Mesenchymal stem cell (in vitro differentiated cells and primary cell): ENCODE data around the gene RASAL2.
A peak's percentile ranks its signal among the peaks of the same experiment; 100 is the strongest.

ENCODE experiments used
- DNase-seq: peaks from one replicate; pipeline ENCODE4 v3.0.0-alpha.2; 2013
- H2AFZ ChIP-seq: one replicate; pipeline ENCODE4 v1.6.1; 2013; ENCODE audit warnings: low read depth, mild to moderate bottlenecking, control low read depth, inconsistent platforms, low read length, moderate library complexity
- H2AK5ac ChIP-seq: 2 replicates; pipeline ENCODE4 v1.6.1; 2013; ENCODE audit warnings: low read length, moderate library complexity, mild to moderate bottlenecking, inconsistent platforms; ENCODE audit not compliant: severe bottlenecking
- H2BK120ac ChIP-seq: one replicate; pipeline ENCODE4 v1.6.1; 2013; ENCODE audit warnings: low read depth, mild to moderate bottlenecking, inconsistent platforms, low read length, moderate library complexity
- H2BK12ac ChIP-seq, 2 experiments: one replicate each; pipeline ENCODE4 v1.6.1; 2013; ENCODE audit warnings: inconsistent platforms in 2 of 2, low read length in 2 of 2, mild to moderate bottlenecking in 2 of 2, moderate library complexity in 2 of 2, control low read depth in 1 of 2
- H2BK15ac ChIP-seq: one replicate; pipeline ENCODE4 v1.6.1; 2013; ENCODE audit warnings: mild to moderate bottlenecking, low read depth, inconsistent platforms; ENCODE audit not compliant: poor library complexity, severe bottlenecking
- H2BK5ac ChIP-seq: 2 replicates; pipeline ENCODE4 v1.6.1; 2013; ENCODE audit warnings: low read depth, mild to moderate bottlenecking, low read length, control low read depth, inconsistent platforms; ENCODE audit not compliant: poor library complexity, severe bottlenecking
- H3K14ac ChIP-seq, 2 experiments: one replicate each; pipeline ENCODE4 v1.6.1; 2013; ENCODE audit warnings: inconsistent platforms in 2 of 2, low read length in 2 of 2, control low read depth in 1 of 2, mild to moderate bottlenecking in 1 of 2, moderate library complexity in 1 of 2
- H3K18ac ChIP-seq, 2 experiments: one replicate each; pipeline ENCODE4 v1.6.1; 2013; ENCODE audit warnings: inconsistent platforms in 2 of 2, low read length in 2 of 2, control low read depth in 1 of 2, low read depth in 1 of 2, mild to moderate bottlenecking in 1 of 2
- H3K23ac ChIP-seq, 2 experiments: one replicate each; pipeline ENCODE4 v1.6.1; 2013; ENCODE audit warnings: inconsistent platforms in 2 of 2, low read length in 2 of 2, mild to moderate bottlenecking in 2 of 2, moderate library complexity in 2 of 2, control low read depth in 1 of 2
- H3K27ac ChIP-seq: 2 replicates; pipeline ENCODE4 v1.5.1; 2013; ENCODE audit warnings: mild to moderate bottlenecking, moderate library complexity, low read length, control low read depth, inconsistent platforms; ENCODE audit not compliant: poor library complexity, severe bottlenecking
- H3K27me3 ChIP-seq, 2 experiments: 2 replicates each; pipeline versions ENCODE4 v1.6.1 to v1.7.0; 2013; ENCODE audit warnings: low read length in 2 of 2, mild to moderate bottlenecking in 2 of 2, moderate library complexity in 2 of 2, control low read depth in 1 of 2, inconsistent platforms in 1 of 2; ENCODE audit not compliant: control insufficient read depth in 1 of 2, insufficient read depth in 1 of 2
- H3K36me3 ChIP-seq, 2 experiments: 2 replicates each; pipeline versions ENCODE4 v1.6.1 to v1.7.0; 2013; ENCODE audit warnings: low read length in 2 of 2, control low read depth in 1 of 2, inconsistent platforms in 1 of 2, low read depth in 1 of 2, mild to moderate bottlenecking in 1 of 2; ENCODE audit not compliant: insufficient read depth in 2 of 2, control insufficient read depth in 1 of 2
- H3K4ac ChIP-seq, 2 experiments: one replicate each; pipeline ENCODE4 v1.6.1; 2013; ENCODE audit warnings: inconsistent platforms in 2 of 2, low read length in 2 of 2, mild to moderate bottlenecking in 2 of 2, moderate library complexity in 2 of 2, control low read depth in 1 of 2, low read depth in 1 of 2
- H3K4me1 ChIP-seq: 2 replicates; pipeline ENCODE4 v1.6.1; 2013; ENCODE audit warnings: low read depth, low read length, control low read depth; ENCODE audit not compliant: control insufficient read depth, insufficient read depth
- H3K4me2 ChIP-seq: 2 replicates; pipeline ENCODE4 v1.6.1; 2013; ENCODE audit warnings: low read length, mild to moderate bottlenecking, inconsistent platforms; ENCODE audit not compliant: poor library complexity, severe bottlenecking
- H3K4me3 ChIP-seq, 2 experiments: 2 replicates each; pipeline versions ENCODE4 v1.5.1 to v1.7.0; 2013; ENCODE audit warnings: low read length in 2 of 2, mild to moderate bottlenecking in 2 of 2, control low read depth in 1 of 2, low read depth in 1 of 2; ENCODE audit not compliant: insufficient read depth in 1 of 2
- H3K79me1 ChIP-seq: replicated peaks from 2 replicates; pipeline ENCODE4 v1.6.1; 2013; ENCODE audit warnings: mild to moderate bottlenecking, control low read depth, low read length, inconsistent platforms; ENCODE audit not compliant: poor library complexity, severe bottlenecking
- H3K9ac ChIP-seq: 2 replicates; pipeline ENCODE4 v1.7.0; 2013; ENCODE audit warnings: mild to moderate bottlenecking, low read length, moderate library complexity
- H3K9me3 ChIP-seq: 2 replicates; pipeline ENCODE4 v1.7.0; 2013; ENCODE audit warnings: mild to moderate bottlenecking, low read length; ENCODE audit not compliant: control insufficient read depth
- H4K8ac ChIP-seq: one replicate; pipeline ENCODE4 v1.6.1; 2013; ENCODE audit warnings: inconsistent platforms, mild to moderate bottlenecking, low read length, moderate library complexity
- H4K91ac ChIP-seq: one replicate; pipeline ENCODE4 v1.6.1; 2013; ENCODE audit warnings: mild to moderate bottlenecking, low read length, inconsistent platforms
- WGBS: methylation state at CpG from one replicate; pipeline ENCODE4 v1.1.7; 2013; ENCODE audit warnings: mixed read lengths; 5-methylcytosine and 5-hydroxymethylcytosine counted together

Gene RASAL2

GRCh38 chr1:178497903-178498478 is 404.1 kb downstream of the RASAL2 start:
- H3K14ac ChIP-seq, result no peak overlapping the region
- no peak overlapping the region for H3K4me3 ChIP-seq
- no peak overlapping the region for H3K4me2 ChIP-seq
- H3K4ac ChIP-seq, result no peak overlapping the region
- 90% methylated on average over 5 of the region's 7 CpGs for WGBS
- H3K79me1 ChIP-seq, result no peaks in the 10 kb centered on the region
- no peaks in the 10 kb centered on the region for H3K9me3 ChIP-seq
- no peak overlapping the region for H3K9ac ChIP-seq
- no peak overlapping the region for H4K91ac ChIP-seq
- DNase-seq, result no peak
- H2BK12ac ChIP-seq, result no peak overlapping the region
- no peak overlapping the region for H2BK5ac ChIP-seq
- no peak overlapping the region for H2BK15ac ChIP-seq
- no peaks in the 10 kb centered on the region for H3K36me3 ChIP-seq
- no peak overlapping the region for H4K8ac ChIP-seq
- H3K27me3 ChIP-seq, result peaks cover 0 to 5% of the 10 kb centered on the region in 2 experiments
- no peak overlapping the region for H2BK120ac ChIP-seq
- no peaks in the 10 kb centered on the region for H3K4me1 ChIP-seq
- no peak overlapping the region for H3K27ac ChIP-seq
- no peak overlapping the region for H2AK5ac ChIP-seq
- H3K23ac ChIP-seq, result peak overlapping the region in 1 of 2 experiments; percentile 49
- no peak overlapping the region for H3K18ac ChIP-seq
- no peak overlapping the region for H2AFZ ChIP-seq

- Histone ChIP-seq H3K4me3 (no peak overlapping the region), H2AK5ac (no peak overlapping the region), H2BK5ac (no peak overlapping the region), H3K14ac (no peak overlapping the region), H4K8ac (no peak overlapping the region), H3K18ac (no peak overlapping the region), H3K36me3 (no peaks in the 10 kb centered on the region), H3K23ac (no peak overlapping the region), H3K4ac (no peak overlapping the region), H3K27me3 (peaks cover 0 to 12% of the 10 kb centered on the region in 2 experiments), H3K27ac (no peak overlapping the region), H2BK12ac (no peak overlapping the region), H3K9ac (no peak overlapping the region), H4K91ac (no peak overlapping the region), H2BK120ac (no peak overlapping the region), H2AFZ (no peak overlapping the region), H3K4me2 (no peak overlapping the region), H3K79me1 (no peaks in the 10 kb centered on the region), H3K4me1 (no peaks in the 10 kb centered on the region), H2BK15ac (no peak overlapping the region), H3K9me3 (no peaks in the 10 kb centered on the region)
- no peak for DNase-seq
- 86% methylated on average over 14 of the region's 16 CpGs for WGBS
Measured at GRCh38 chr1:178498896-178499675, 405.2 kb downstream of the RASAL2 start.

GRCh38 chr1:178500091-178500770 is 406.3 kb downstream of the RASAL2 start:
- H2BK12ac ChIP-seq, result no peak overlapping the region
- no peak overlapping the region for H3K18ac ChIP-seq
- H3K79me1 ChIP-seq, result no peaks in the 10 kb centered on the region
- H3K27ac ChIP-seq, result no peak overlapping the region
- H2BK5ac ChIP-seq, result no peak overlapping the region
- H2BK15ac ChIP-seq, result no peak overlapping the region
- H3K9me3 ChIP-seq, result no peaks in the 10 kb centered on the region
- no peak overlapping the region for H2BK120ac ChIP-seq
- H3K4me2 ChIP-seq, result no peak overlapping the region
- WGBS, result 86% methylated on average over 11 of the region's 11 CpGs
- H3K4ac ChIP-seq, result no peak overlapping the region
- H3K27me3 ChIP-seq, result peaks cover 0 to 18% of the 10 kb centered on the region in 2 experiments
- H3K36me3 ChIP-seq, result no peaks in the 10 kb centered on the region
- no peak overlapping the region for H4K91ac ChIP-seq
- H3K4me1 ChIP-seq, result no peaks in the 10 kb centered on the region
- no peak overlapping the region for H3K4me3 ChIP-seq
- no peak overlapping the region for H3K9ac ChIP-seq
- DNase-seq, result peak; percentile 9
- no peak overlapping the region for H3K23ac ChIP-seq
- no peak overlapping the region for H4K8ac ChIP-seq
- H3K14ac ChIP-seq, result no peak overlapping the region
- H2AK5ac ChIP-seq, result no peak overlapping the region
- H2AFZ ChIP-seq, result no peak overlapping the region

- 89% methylated on average over 10 of the region's 10 CpGs for WGBS
- no peaks in the 10 kb centered on the region for H3K79me1 ChIP-seq
Measured at GRCh38 chr1:178500936-178501554, 407.1 kb downstream of the RASAL2 start.

More at GRCh38 chr1:178500936-178501554, 407.1 kb downstream of the RASAL2 start:
- Histone ChIP-seq H3K9me3 (no peaks in the 10 kb centered on the region), H3K4me2 (no peak overlapping the region), H3K23ac (no peak overlapping the region), H3K14ac (no peak overlapping the region), H3K4ac (no peak overlapping the region), H2AK5ac (no peak overlapping the region), H2BK5ac (no peak overlapping the region), H3K4me1 (no peaks in the 10 kb centered on the region), H3K36me3 (no peaks in the 10 kb centered on the region), H3K27ac (no peak overlapping the region), H3K18ac (no peak overlapping the region), H4K8ac (no peak overlapping the region), H3K27me3 (peaks cover 0 to 23% of the 10 kb centered on the region in 2 experiments), H2AFZ (no peak overlapping the region), H3K9ac (no peak overlapping the region), H2BK120ac (no peak overlapping the region), H2BK15ac (no peak overlapping the region), H2BK12ac (no peak overlapping the region), H4K91ac (no peak overlapping the region), H3K4me3 (no peak overlapping the region)
- no peak for DNase-seq
